H1 (cell line): ENCODE data around the gene XK.

Experiments
- EP300 ChIP-seq, 2 experiments: IDR thresholded peaks; 1 replicate in 1 of 2; 2 replicates in 1 of 2; pipeline ENCODE4 v1.6.1; 2011 to 2012; ENCODE audit warnings: low read depth in 2 of 2, low read length in 2 of 2, mild to moderate bottlenecking in 2 of 2, borderline replicate concordance in 1 of 2, inconsistent platforms in 1 of 2, moderate library complexity in 1 of 2
- GABPA ChIP-seq: IDR thresholded peaks from 2 replicates; pipeline ENCODE4 v1.6.1; 2011; ENCODE audit warnings: mild to moderate bottlenecking, low read length, moderate library complexity, borderline replicate concordance; ENCODE audit not compliant: insufficient read depth
- JUND ChIP-seq: IDR thresholded peaks from 2 replicates; pipeline ENCODE4 v1.6.1; 2011; ENCODE audit warnings: mild to moderate bottlenecking, improper control_type of control experiment, low read length
- POLR2A ChIP-seq, 2 experiments: IDR thresholded peaks; 1 replicate in 1 of 2; 2 replicates in 1 of 2; pipeline ENCODE4 v1.6.1; 2011; ENCODE audit warnings: low read depth in 2 of 2, low read length in 2 of 2, mild to moderate bottlenecking in 2 of 2; ENCODE audit errors: control extremely low read depth in 1 of 2
- RBBP5 ChIP-seq: IDR thresholded peaks from 2 replicates; pipeline ENCODE4 v1.7.1; 2012; ENCODE audit warnings: low read depth, mild to moderate bottlenecking, inconsistent platforms, low read length, moderate library complexity, borderline replicate concordance
- RNF2 ChIP-seq: fragments of 200-900, 300-1000 bp; sonication (generic); IDR thresholded peaks from 2 replicates; pipeline ENCODE4 v1.7.1; 2016; ENCODE audit warnings: borderline replicate concordance, low read depth, mild to moderate bottlenecking, antibody characterized with exemption, low read length; ENCODE audit not compliant: poor library complexity, severe bottlenecking; ENCODE audit errors: missing control alignments
- SAP30 ChIP-seq: fragments of 300-600 bp; sonication (generic); IDR thresholded peaks from 2 replicates; pipeline ENCODE4 v1.7.1; 2012; ENCODE audit warnings: low read length, moderate library complexity, mild to moderate bottlenecking, inconsistent platforms; ENCODE audit not compliant: insufficient read depth, insufficient replicate concordance
- SIN3A ChIP-seq, 2 experiments: IDR thresholded peaks in 1 of 2; conservative IDR thresholded peaks in 1 of 2; 2 replicates each; pipeline ENCODE4 v1.6.1; 2011 to 2012; ENCODE audit warnings: low read length in 2 of 2, improper control_type of control experiment in 1 of 2, low read depth in 1 of 2, mild to moderate bottlenecking in 1 of 2
- TF ChIP-seq, protein P1 (sequence below), 3 experiments: IDR thresholded peaks; 1 replicate in 2 of 3; 2 replicates in 1 of 3; pipeline versions ENCODE4 v1.5.1 to v1.6.1; 2011; ENCODE audit warnings: low read length in 3 of 3, mild to moderate bottlenecking in 3 of 3, inconsistent platforms in 2 of 3, low read depth in 1 of 3, moderate library complexity in 1 of 3; ENCODE audit not compliant: insufficient read depth in 1 of 3; ENCODE audit errors: control extremely low read depth in 1 of 3

- TF ChIP-seq GABPA (no peak), SIN3A (conservative IDR thresholded peaks at IDR 0.05 in 1 of 2, IDR thresholded peaks at IDR 0.05 in 1 of 2; ENCODE audit: low read depth in 1 of 2, low read length in 2 of 2) (no peak), POLR2A (IDR thresholded peaks at IDR 0.05; ENCODE audit: control extremely low read depth in 1 of 2, low read depth in 2 of 2, low read length in 2 of 2) (no peak), EP300 (IDR thresholded peaks at IDR 0.05; ENCODE audit: borderline replicate concordance in 1 of 2, low read depth in 2 of 2, low read length in 2 of 2) (no peak), SAP30 (no peak), JUND (no peak), RBBP5 (no peak), RNF2 (no peak)
- TF ChIP-seq, protein P1, sequence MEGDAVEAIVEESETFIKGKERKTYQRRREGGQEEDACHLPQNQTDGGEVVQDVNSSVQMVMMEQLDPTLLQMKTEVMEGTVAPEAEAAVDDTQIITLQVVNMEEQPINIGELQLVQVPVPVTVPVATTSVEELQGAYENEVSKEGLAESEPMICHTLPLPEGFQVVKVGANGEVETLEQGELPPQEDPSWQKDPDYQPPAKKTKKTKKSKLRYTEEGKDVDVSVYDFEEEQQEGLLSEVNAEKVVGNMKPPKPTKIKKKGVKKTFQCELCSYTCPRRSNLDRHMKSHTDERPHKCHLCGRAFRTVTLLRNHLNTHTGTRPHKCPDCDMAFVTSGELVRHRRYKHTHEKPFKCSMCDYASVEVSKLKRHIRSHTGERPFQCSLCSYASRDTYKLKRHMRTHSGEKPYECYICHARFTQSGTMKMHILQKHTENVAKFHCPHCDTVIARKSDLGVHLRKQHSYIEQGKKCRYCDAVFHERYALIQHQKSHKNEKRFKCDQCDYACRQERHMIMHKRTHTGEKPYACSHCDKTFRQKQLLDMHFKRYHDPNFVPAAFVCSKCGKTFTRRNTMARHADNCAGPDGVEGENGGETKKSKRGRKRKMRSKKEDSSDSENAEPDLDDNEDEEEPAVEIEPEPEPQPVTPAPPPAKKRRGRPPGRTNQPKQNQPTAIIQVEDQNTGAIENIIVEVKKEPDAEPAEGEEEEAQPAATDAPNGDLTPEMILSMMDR (IDR thresholded peaks at IDR 0.05; ENCODE audit: control extremely low read depth in 1 of 3, insufficient read depth in 1 of 3, low read depth in 1 of 3, low read length in 3 of 3), result no peak
Observed at GRCh38 chrX:37767430-37767829, 81.8 kb downstream of the XK start.
